Endometrium (tissue), 2 donors: Measurements from ENCODE around the gene AMY1A.
"Not testable (repeated sequence)": the region's sequence is repeated elsewhere in the genome, so short reads cannot be mapped to it uniquely, and the experiment has no call there.

ENCODE experiments used
- FAIRE-seq: peaks from 2 replicates; lab custom pipeline; 2012; peaks lifted over from hg19 to GRCh38; lab: Jason Lieb, UNC
- donor health status: control.
- donor health status: control.

The AMY1A gene

GRCh38 chr1:103655460-103655859 lies at the start of gene AMY1A:
Gene AMY1A, plus strand, starts transcription at chr1:103655760. Its CDS starts 571 bp downstream, at chr1:103656331.
- not testable (repeated sequence) for FAIRE-seq

- no peak for FAIRE-seq
Measured at GRCh38 chr1:103616362-103616761, 39.2 kb upstream of the AMY1A start.

GRCh38 chr1:103616994-103617477 lies 38.5 kb upstream of the AMY1A start, which contains the start of gene AMY2A:
Gene AMY2A, plus strand, starts transcription at chr1:103617427. Its CDS starts 14 bp downstream, at chr1:103617441.
- not testable (repeated sequence) for FAIRE-seq

GRCh38 chr1:103627436-103627835 lies 28.1 kb upstream of the AMY1A start:
- FAIRE-seq, result not testable (repeated sequence)

- not testable (repeated sequence) for FAIRE-seq
Measured at GRCh38 chr1:103641194-103641593, 14.4 kb upstream of the AMY1A start.

- peak; percentile 18 for FAIRE-seq
Measured at GRCh38 chr1:103643908-103644307, 11.7 kb upstream of the AMY1A start.

GRCh38 chr1:103650305-103650704 lies 5.3 kb upstream of the AMY1A start:
- FAIRE-seq, result not testable (repeated sequence)

- FAIRE-seq, result not testable (repeated sequence)
Measured at GRCh38 chr1:103650889-103651288, 4.7 kb upstream of the AMY1A start.

GRCh38 chr1:103654133-103654532 lies 1.4 kb upstream of the AMY1A start:
- FAIRE-seq, result not testable (repeated sequence)

- FAIRE-seq, result not testable (repeated sequence)
Measured at GRCh38 chr1:103676335-103676734, 20.8 kb downstream of the AMY1A start.

- not testable (repeated sequence) for FAIRE-seq
Measured at GRCh38 chr1:103696110-103696509, 40.5 kb downstream of the AMY1A start, which contains the start of gene AMY1B. Gene AMY1B, minus strand, starts transcription at chr1:103696210. Its CDS starts 571 bp downstream, at chr1:103695639.

GRCh38 chr1:103697430-103697829 lies 41.9 kb downstream of the AMY1A start:
- not testable (repeated sequence) for FAIRE-seq

- FAIRE-seq, result not testable (repeated sequence)
Measured at GRCh38 chr1:103700669-103701068, 45.1 kb downstream of the AMY1A start.

- FAIRE-seq, result not testable (repeated sequence)
Measured at GRCh38 chr1:103701256-103701655, 45.7 kb downstream of the AMY1A start.

GRCh38 chr1:103707670-103708069 lies 52.1 kb downstream of the AMY1A start:
- FAIRE-seq, result peak; percentile 82

GRCh38 chr1:103710381-103710780 lies 54.8 kb downstream of the AMY1A start:
- FAIRE-seq, result not testable (repeated sequence)
